ENCODE results near the gene ENTPD7.

Gene ENTPD7

GRCh38 chr10:99681553-99681952 is 22.2 kb downstream of the ENTPD7 start:
- no peaks in the 10 kb centered on the region for H3K79me2 ChIP-seq
- H3K4me3 ChIP-seq (ENCODE audit: low read depth, low read length): no peak overlapping the region
- TF ChIP-seq CTCF (IDR thresholded peaks at IDR 0.05): no peak
- no peaks in the 10 kb centered on the region for H3K4me1 ChIP-seq
- H3K4me2 ChIP-seq (ENCODE audit: low read length): no peak overlapping the region
- H3K27me3 ChIP-seq (ENCODE audit: control insufficient read depth, insufficient read depth, low read length): no peaks in the 10 kb centered on the region
- H3K36me3 ChIP-seq (ENCODE audit: control insufficient read depth, insufficient read depth, low read length): no peaks in the 10 kb centered on the region
- no peak overlapping the region for H3K27ac ChIP-seq
- H3K9ac ChIP-seq: no peak overlapping the region
- no peaks in the 10 kb centered on the region for H3K9me3 ChIP-seq (ENCODE audit: control insufficient read depth, low read length)
- H2AFZ ChIP-seq: no peak overlapping the region

GRCh38 chr10:99682032-99682431 is 22.7 kb downstream of the ENTPD7 start:
- Histone ChIP-seq H2AFZ (no peak overlapping the region), H3K79me2 (no peaks in the 10 kb centered on the region), H3K9me3 (ENCODE audit: control insufficient read depth, low read length) (no peaks in the 10 kb centered on the region), H3K4me1 (no peaks in the 10 kb centered on the region), H3K36me3 (ENCODE audit: control insufficient read depth, insufficient read depth, low read length) (no peaks in the 10 kb centered on the region), H3K9ac (no peak overlapping the region), H3K4me3 (ENCODE audit: low read depth, low read length) (no peak overlapping the region), H3K4me2 (ENCODE audit: low read length) (no peak overlapping the region), H3K27me3 (ENCODE audit: control insufficient read depth, insufficient read depth, low read length) (no peaks in the 10 kb centered on the region), H3K27ac (no peak overlapping the region)
- no peak for TF ChIP-seq CTCF (IDR thresholded peaks at IDR 0.05)

- Histone ChIP-seq H3K9me3 (ENCODE audit: control insufficient read depth, low read length) (no peaks in the 10 kb centered on the region), H3K79me2 (no peaks in the 10 kb centered on the region), H3K4me1 (no peaks in the 10 kb centered on the region), H3K9ac (no peak overlapping the region), H3K27me3 (ENCODE audit: control insufficient read depth, insufficient read depth, low read length) (no peaks in the 10 kb centered on the region), H3K4me2 (ENCODE audit: low read length) (no peak overlapping the region), H3K36me3 (ENCODE audit: control insufficient read depth, insufficient read depth, low read length) (no peaks in the 10 kb centered on the region), H3K4me3 (ENCODE audit: low read depth, low read length) (no peak overlapping the region), H2AFZ (no peak overlapping the region), H3K27ac (no peak overlapping the region)
- no peak for TF ChIP-seq CTCF (IDR thresholded peaks at IDR 0.05)
Observed at GRCh38 chr10:99682752-99683151, 23.4 kb downstream of the ENTPD7 start.

- Histone ChIP-seq H3K27ac (no peak overlapping the region), H3K4me3 (ENCODE audit: low read depth, low read length) (no peak overlapping the region), H3K9ac (no peak overlapping the region), H3K79me2 (no peaks in the 10 kb centered on the region), H3K4me2 (ENCODE audit: low read length) (no peak overlapping the region), H3K27me3 (ENCODE audit: control insufficient read depth, insufficient read depth, low read length) (no peaks in the 10 kb centered on the region), H3K36me3 (ENCODE audit: control insufficient read depth, insufficient read depth, low read length) (no peaks in the 10 kb centered on the region), H3K9me3 (ENCODE audit: control insufficient read depth, low read length) (no peaks in the 10 kb centered on the region), H2AFZ (no peak overlapping the region), H3K4me1 (no peaks in the 10 kb centered on the region)
- no peak for TF ChIP-seq CTCF (IDR thresholded peaks at IDR 0.05)
Observed at GRCh38 chr10:99685597-99685967, 26.3 kb downstream of the ENTPD7 start.

- Histone ChIP-seq H3K27ac (no peak overlapping the region), H3K79me2 (no peaks in the 10 kb centered on the region), H3K4me1 (no peaks in the 10 kb centered on the region), H3K9me3 (ENCODE audit: control insufficient read depth, low read length) (no peaks in the 10 kb centered on the region), H3K27me3 (ENCODE audit: control insufficient read depth, insufficient read depth, low read length) (no peaks in the 10 kb centered on the region), H3K4me3 (ENCODE audit: low read depth, low read length) (no peak overlapping the region), H3K36me3 (ENCODE audit: control insufficient read depth, insufficient read depth, low read length) (no peaks in the 10 kb centered on the region), H2AFZ (no peak overlapping the region), H3K4me2 (ENCODE audit: low read length) (no peak overlapping the region), H3K9ac (no peak overlapping the region)
- TF ChIP-seq CTCF (IDR thresholded peaks at IDR 0.05): no peak
Observed at GRCh38 chr10:99689461-99689860, 30.2 kb downstream of the ENTPD7 start.
